Fibroblast of lung (primary cell): ENCODE measurements around the gene ANKH.

ENCODE experiments used
- CTCF ChIP-seq, 2 donors: IDR thresholded peaks in 1 of 2; conservative IDR thresholded peaks in 1 of 2; 1 replicate in 1 of 2; 2 replicates in 1 of 2; pipeline ENCODE4 v1.5.1; 2011 to 2012; ENCODE audit warnings: low read length in 2 of 2, control low read depth in 1 of 2, inconsistent platforms in 1 of 2, low read depth in 1 of 2, mild to moderate bottlenecking in 1 of 2
- EZH2 ChIP-seq: IDR thresholded peaks from 2 replicates; pipeline ENCODE4 v1.5.1; 2012; ENCODE audit warnings: low read length, control low read depth, mild to moderate bottlenecking; ENCODE audit errors: missing control alignments

- TF ChIP-seq CTCF (conservative IDR thresholded peaks at IDR 0.05 in 1 of 2, IDR thresholded peaks at IDR 0.05 in 1 of 2; ENCODE audit: low read depth in 1 of 2, low read length in 2 of 2) (no peak), EZH2 (no peak)
Observed at GRCh38 chr5:14851597-14851996, 20.0 kb downstream of the ANKH start.
